GM21737 (cell line): ENCODE results near the gene ADPRM.
"Not testable (repeated sequence)": the region's sequence is repeated elsewhere in the genome, so short reads cannot be mapped to it uniquely, and the experiment has no call there.

ENCODE experiments used
- ATAC-seq: cut with Tn5 transposase; IDR thresholded peaks from one replicate; pipeline ENCODE4 v1.9.1; 2021; ENCODE audit warnings: mild to moderate bottlenecking, moderate library complexity; ENCODE audit not compliant: unreplicated experiment

ADPRM gene

GRCh38 chr17:10698096-10698818 lies 863 bp downstream of the ADPRM start:
- no peak for ATAC-seq

GRCh38 chr17:10699856-10700255 lies 2.5 kb downstream of the ADPRM start:
- ATAC-seq: no peak

GRCh38 chr17:10702574-10702973 lies 5.2 kb downstream of the ADPRM start:
- ATAC-seq: no peak

- no peak for ATAC-seq
Observed at GRCh38 chr17:10705727-10706126, 8.3 kb downstream of the ADPRM start.

- no peak for ATAC-seq
Observed at GRCh38 chr17:10713318-10713717, 15.9 kb downstream of the ADPRM start.

- ATAC-seq: no peak
Observed at GRCh38 chr17:10716218-10716617, 18.8 kb downstream of the ADPRM start.

- no peak for ATAC-seq
Observed at GRCh38 chr17:10718547-10718946, 21.2 kb downstream of the ADPRM start.

- ATAC-seq: no peak
Observed at GRCh38 chr17:10724546-10725195, 27.3 kb downstream of the ADPRM start.

- ATAC-seq: no peak
Observed at GRCh38 chr17:10725262-10725661, 27.9 kb downstream of the ADPRM start.

GRCh38 chr17:10726196-10726595 lies 28.8 kb downstream of the ADPRM start:
- ATAC-seq: no peak

GRCh38 chr17:10727192-10727591 lies 29.8 kb downstream of the ADPRM start:
- no peak for ATAC-seq

GRCh38 chr17:10728331-10728892 lies 31.0 kb downstream of the ADPRM start:
- ATAC-seq: no peak

- ATAC-seq: peak; percentile 72
Observed at GRCh38 chr17:10729334-10730193, 32.2 kb downstream of the ADPRM start, which contains the start of gene TMEM220. Gene TMEM220 (minus strand): TSS chr17:10730023. CDS start chr17:10729851, 172 bp downstream.

GRCh38 chr17:10730247-10730646 lies 32.9 kb downstream of the ADPRM start:
- not testable (repeated sequence) for ATAC-seq

- ATAC-seq: no peak
Observed at GRCh38 chr17:10731408-10731879, 34.0 kb downstream of the ADPRM start.

GRCh38 chr17:10732121-10732520 lies 34.7 kb downstream of the ADPRM start:
- ATAC-seq: not testable (repeated sequence)

- ATAC-seq: no peak
Observed at GRCh38 chr17:10733666-10734065, 36.3 kb downstream of the ADPRM start.

- no peak for ATAC-seq
Observed at GRCh38 chr17:10735251-10735650, 37.9 kb downstream of the ADPRM start.

GRCh38 chr17:10735821-10736220 lies 38.4 kb downstream of the ADPRM start:
- ATAC-seq: no peak

- ATAC-seq: no peak
Observed at GRCh38 chr17:10737168-10737622, 39.8 kb downstream of the ADPRM start.

- no peak for ATAC-seq
Observed at GRCh38 chr17:10737736-10738135, 40.3 kb downstream of the ADPRM start.
